HG03571 (cell line): ENCODE results near the gene FGF14.

Experiments
- ATAC-seq: cut with Tn5 transposase; IDR thresholded peaks from one replicate; pipeline ENCODE4 v1.9.1; 2021; ENCODE audit not compliant: unreplicated experiment

Gene FGF14

GRCh38 chr13:101749584-101749983 lies 652.3 kb downstream of the FGF14 start:
- no peak for ATAC-seq

GRCh38 chr13:101747039-101747438 lies 654.8 kb downstream of the FGF14 start:
- ATAC-seq = peak; percentile 80

GRCh38 chr13:101746513-101746912 lies 655.3 kb downstream of the FGF14 start:
- ATAC-seq = no peak

GRCh38 chr13:101739382-101740178 lies 662.3 kb downstream of the FGF14 start:
- peak; percentile 97 for ATAC-seq

- ATAC-seq = no peak
Observed at GRCh38 chr13:101738336-101738735, 663.5 kb downstream of the FGF14 start.

GRCh38 chr13:101736566-101736965 lies 665.3 kb downstream of the FGF14 start:
- no peak for ATAC-seq

GRCh38 chr13:101730420-101731000 lies 671.3 kb downstream of the FGF14 start:
- no peak for ATAC-seq

- ATAC-seq = no peak
Observed at GRCh38 chr13:101728615-101729014, 673.2 kb downstream of the FGF14 start.

- no peak for ATAC-seq
Observed at GRCh38 chr13:101728021-101728420, 673.8 kb downstream of the FGF14 start.

- ATAC-seq = no peak
Observed at GRCh38 chr13:101727118-101727517, 674.7 kb downstream of the FGF14 start.

GRCh38 chr13:101726681-101727080 lies 675.2 kb downstream of the FGF14 start:
- ATAC-seq = no peak

GRCh38 chr13:101718496-101718895 lies 683.4 kb downstream of the FGF14 start:
- ATAC-seq = no peak

GRCh38 chr13:101717353-101717752 lies 684.5 kb downstream of the FGF14 start:
- no peak for ATAC-seq

GRCh38 chr13:101714195-101714594 lies 687.7 kb downstream of the FGF14 start:
- no peak for ATAC-seq

GRCh38 chr13:101712026-101712348 lies 689.9 kb downstream of the FGF14 start:
- no peak for ATAC-seq

- no peak for ATAC-seq
Observed at GRCh38 chr13:101711307-101712025, 690.4 kb downstream of the FGF14 start.

GRCh38 chr13:101709952-101710351 lies 691.9 kb downstream of the FGF14 start:
- ATAC-seq = no peak

- no peak for ATAC-seq
Observed at GRCh38 chr13:101708115-101708514, 693.7 kb downstream of the FGF14 start.

GRCh38 chr13:101707659-101708058 lies 694.2 kb downstream of the FGF14 start:
- ATAC-seq = no peak

GRCh38 chr13:101706651-101707050 lies 695.2 kb downstream of the FGF14 start:
- ATAC-seq = no peak

GRCh38 chr13:101703838-101704237 lies 698.0 kb downstream of the FGF14 start:
- no peak for ATAC-seq

- no peak for ATAC-seq
Observed at GRCh38 chr13:101703081-101703480, 698.8 kb downstream of the FGF14 start.
